HTR-8/SVneo (cell line): ENCODE results near the gene BPIFA1.

ENCODE experiments used
- DNase-seq: peaks from one replicate; pipeline ENCODE4 v3.0.0; 2011; ENCODE audit warnings: low spot score, mixed read lengths; ENCODE audit not compliant: insufficient read length
- FAIRE-seq: peaks from 2 replicates; lab custom pipeline; 2011; peaks lifted over from hg19 to GRCh38; lab: Jason Lieb, UNC

BPIFA1 gene

GRCh38 chr20:33276303-33277113 is 40.7 kb downstream of the BPIFA1 start:
- FAIRE-seq = no peak
- no peak for DNase-seq

- no peak for DNase-seq
- FAIRE-seq = no peak
Measured at GRCh38 chr20:33277471-33278441, 42.0 kb downstream of the BPIFA1 start.

GRCh38 chr20:33278700-33279099 is 42.9 kb downstream of the BPIFA1 start:
- no peak for FAIRE-seq
- no peak for DNase-seq

GRCh38 chr20:33279261-33279910 is 43.6 kb downstream of the BPIFA1 start:
- no peak for DNase-seq
- no peak for FAIRE-seq

GRCh38 chr20:33280000-33280680 is 44.3 kb downstream of the BPIFA1 start:
- no peak for FAIRE-seq
- DNase-seq = no peak

GRCh38 chr20:33280775-33281174 is 45.0 kb downstream of the BPIFA1 start:
- FAIRE-seq (no peak), DNase-seq (no peak)

GRCh38 chr20:33281550-33282146 is 45.9 kb downstream of the BPIFA1 start:
- no peak for FAIRE-seq
- no peak for DNase-seq

- no peak for FAIRE-seq
- no peak for DNase-seq
Measured at GRCh38 chr20:33282196-33282934, 46.6 kb downstream of the BPIFA1 start.

GRCh38 chr20:33282991-33283555 is 47.3 kb downstream of the BPIFA1 start, which contains the start of gene BPIFB1:
Gene BPIFB1 (plus strand): TSS chr20:33283214. CDS start chr20:33286074, 2,860 bp downstream.
- DNase-seq = no peak
- FAIRE-seq = no peak

- no peak for DNase-seq
- FAIRE-seq = no peak
Measured at GRCh38 chr20:33284284-33284683, 48.5 kb downstream of the BPIFA1 start.

- FAIRE-seq = no peak
- no peak for DNase-seq
Measured at GRCh38 chr20:33284937-33285336, 49.1 kb downstream of the BPIFA1 start.

GRCh38 chr20:33285861-33286495 is 50.2 kb downstream of the BPIFA1 start:
- FAIRE-seq (no peak), DNase-seq (no peak)

- DNase-seq (no peak), FAIRE-seq (no peak)
Measured at GRCh38 chr20:33287884-33288283, 52.1 kb downstream of the BPIFA1 start.

GRCh38 chr20:33290852-33291251 is 55.1 kb downstream of the BPIFA1 start:
- no peak for FAIRE-seq
- DNase-seq = no peak

GRCh38 chr20:33291416-33291815 is 55.6 kb downstream of the BPIFA1 start:
- FAIRE-seq (no peak), DNase-seq (no peak)

GRCh38 chr20:33291830-33292355 is 56.1 kb downstream of the BPIFA1 start:
- no peak for FAIRE-seq
- DNase-seq = peak; percentile 51
